Nucleus accumbens (tissue), 56 donors: ENCODE data around the gene LIPM.

Experiments
- DNase-seq, 56 donors: peaks; one replicate each; lab custom pipeline; 2025; lab: John Stamatoyannopoulos, UW

The LIPM gene

DNA sequence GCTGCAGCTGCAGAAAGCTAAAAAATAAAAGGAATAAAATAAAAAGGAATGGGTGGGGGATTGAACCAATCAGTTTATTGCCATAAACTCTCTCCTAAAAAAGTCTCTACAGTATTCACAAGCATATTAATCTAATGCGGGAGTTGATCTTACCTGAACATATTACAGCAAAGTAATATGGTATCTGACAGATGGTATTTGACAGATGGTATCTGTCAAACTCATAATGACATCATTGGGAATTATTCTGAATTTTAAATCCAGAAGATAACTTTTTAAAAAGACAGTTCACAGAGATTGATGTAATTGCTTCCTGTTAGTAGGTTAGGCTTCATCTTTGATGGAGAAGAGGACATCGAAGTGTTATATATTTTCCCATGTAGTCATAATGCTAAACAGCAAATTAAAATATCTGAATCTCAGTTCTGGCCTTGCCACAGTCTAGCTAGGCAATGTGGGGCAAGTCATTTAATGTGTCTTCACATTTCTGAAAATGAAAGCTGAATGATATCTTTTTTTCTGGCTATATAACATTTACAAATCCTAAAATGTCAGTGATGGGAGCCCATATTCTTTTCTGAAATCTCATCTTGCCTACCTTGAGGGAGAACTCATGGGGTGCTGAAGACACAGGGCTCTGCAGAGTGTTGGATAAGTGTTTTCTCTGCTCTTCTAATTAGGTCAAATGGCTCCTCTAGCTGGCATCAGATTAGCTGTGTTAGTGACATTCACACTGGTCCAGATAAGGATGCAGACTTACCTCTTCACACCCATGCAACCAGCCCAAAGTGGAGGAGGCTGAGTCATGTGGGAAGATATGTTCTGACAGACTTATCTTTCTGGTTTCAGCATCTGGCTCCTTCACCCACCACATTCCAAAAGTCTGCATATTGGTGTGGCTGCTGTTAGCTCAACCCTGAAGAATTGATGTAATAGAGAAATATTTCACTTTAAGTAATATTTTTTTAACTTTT, 2.1 kb upstream of the LIPM start:
- no peak for DNase-seq

GRCh38 chr10:88803641-88804040, 1.1 kb downstream of the LIPM start:
- no peak for DNase-seq

DNA sequence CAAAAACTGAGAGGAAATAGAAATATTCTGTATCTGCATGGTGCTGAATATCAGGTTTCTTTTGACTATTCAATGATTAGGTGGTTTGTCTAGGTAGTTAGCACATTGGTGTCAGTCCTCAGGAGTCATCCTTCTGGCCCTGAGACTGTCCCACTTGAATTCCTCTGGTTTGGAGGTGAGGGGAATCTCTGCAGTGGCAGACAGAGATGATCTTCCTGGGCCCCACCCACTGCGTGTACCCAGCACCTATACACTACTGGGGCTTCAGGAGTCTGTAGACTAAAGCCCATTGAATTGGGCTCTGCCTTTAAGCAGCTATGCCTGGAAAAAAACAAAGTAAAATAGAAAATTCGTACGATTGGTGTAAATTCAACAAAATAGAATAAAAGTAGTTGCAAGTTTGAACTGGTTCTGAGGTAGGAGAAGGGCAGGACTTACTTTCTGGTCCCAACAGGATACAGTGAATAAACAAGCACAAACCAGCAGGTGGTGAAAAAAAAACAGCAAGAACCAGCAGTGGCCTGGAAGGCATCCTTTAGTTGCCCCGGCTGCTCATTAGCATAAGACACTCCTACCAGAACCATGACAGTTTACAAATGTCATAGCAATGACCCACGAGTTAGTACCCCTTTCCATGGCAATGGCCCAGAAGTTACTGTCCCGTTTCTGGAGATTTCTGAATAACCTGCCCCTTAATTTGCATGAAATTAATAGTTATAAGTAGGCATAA, 1.7 kb downstream of the LIPM start:
- no peak for DNase-seq

DNA sequence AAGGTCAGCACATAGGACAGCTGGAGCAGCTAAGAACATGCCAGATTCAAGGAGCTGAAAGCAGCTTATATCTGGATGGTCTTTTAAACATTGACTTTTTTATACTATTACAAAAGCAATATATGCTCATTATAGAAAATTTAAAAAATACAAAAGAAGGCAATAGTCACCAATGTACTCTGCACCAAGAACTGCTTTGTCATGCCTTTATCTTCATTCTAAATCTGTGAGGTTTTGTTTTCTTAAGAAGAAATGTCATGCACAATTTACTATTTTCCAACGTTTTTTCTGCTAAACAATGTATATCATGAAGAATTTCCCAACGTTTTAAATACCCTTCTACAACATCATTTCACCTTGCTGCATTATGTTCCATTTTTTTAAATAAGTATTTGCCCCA, 2.8 kb downstream of the LIPM start:
- DNase-seq: no peak

DNA sequence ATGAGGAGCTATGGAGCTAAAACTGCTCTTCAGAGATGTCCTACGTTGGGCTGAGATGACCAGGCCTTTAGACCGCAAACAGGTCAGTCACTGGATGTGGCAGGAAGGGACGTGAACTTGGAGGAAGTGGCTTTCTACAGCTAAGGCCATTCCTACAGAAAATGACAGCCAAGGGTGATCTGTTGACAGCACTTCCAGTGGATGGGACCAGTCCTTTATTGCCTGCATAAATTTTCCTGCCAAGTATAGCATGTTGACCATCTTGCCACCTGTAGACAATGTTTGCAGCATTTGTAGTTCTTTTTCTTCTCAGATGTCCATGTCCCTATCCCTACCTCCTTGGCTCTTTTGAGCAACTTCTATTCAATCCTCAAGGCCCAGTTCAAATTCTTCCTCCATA, 3.4 kb downstream of the LIPM start:
- DNase-seq: no peak

- no peak for DNase-seq
These were observed 7.1 kb downstream of the LIPM start for GRCh38 chr10:88809621-88810020.

- peak in 5 of 56 donors; percentile 4 to 19 (median 6) for DNase-seq
These were observed 7.8 kb downstream of the LIPM start for GRCh38 chr10:88810196-88810961.

DNA sequence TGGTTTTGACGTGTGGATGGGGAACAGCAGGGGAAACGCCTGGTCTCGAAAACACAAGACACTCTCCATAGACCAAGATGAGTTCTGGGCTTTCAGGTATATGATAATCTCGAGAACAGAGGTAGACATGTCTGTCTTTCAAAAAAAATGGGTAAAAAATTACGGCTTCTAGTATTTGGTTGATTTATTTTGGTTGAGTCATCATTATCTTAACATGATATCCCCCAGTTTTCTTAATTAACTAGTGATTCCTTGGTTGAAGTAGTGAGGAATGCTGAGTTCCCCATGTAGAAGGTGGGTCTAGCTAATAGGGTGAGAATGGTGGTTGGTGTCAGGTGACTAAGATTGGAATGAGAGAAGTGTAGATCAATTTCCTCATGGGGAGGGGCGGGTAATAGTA, 10.7 kb downstream of the LIPM start:
- DNase-seq: no peak

- no peak for DNase-seq
These were observed 16.8 kb downstream of the LIPM start for GRCh38 chr10:88819290-88819689.

DNA sequence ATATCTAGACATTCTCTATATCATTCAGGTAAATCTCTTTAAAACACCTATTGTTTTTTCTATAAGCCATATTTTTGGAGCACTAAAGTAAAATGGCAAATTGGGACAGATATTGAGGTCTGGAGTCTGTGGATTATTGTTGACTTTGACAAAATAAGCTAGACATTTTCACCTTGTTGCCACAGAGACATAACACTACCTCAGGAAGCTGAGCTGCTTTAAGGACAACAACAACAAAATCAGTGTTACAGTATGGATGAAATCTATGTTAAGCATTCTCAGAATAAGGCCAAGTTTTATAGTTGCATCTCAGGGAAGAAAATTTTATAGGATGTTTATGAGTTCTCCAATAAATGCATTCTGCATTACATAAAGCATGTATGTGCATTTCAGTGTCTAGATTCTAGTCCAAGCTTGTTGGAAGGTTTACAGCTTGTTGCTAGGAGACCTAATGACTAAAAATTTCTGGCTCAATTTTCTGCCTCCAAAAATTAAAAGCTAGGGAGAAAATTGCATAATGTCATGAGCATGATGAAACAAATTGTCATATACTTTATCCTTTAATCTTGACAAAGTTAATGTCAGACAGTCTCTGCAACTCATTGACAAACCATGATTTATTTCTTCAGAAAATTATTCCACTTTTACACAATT, 18.3 kb downstream of the LIPM start:
- DNase-seq: no peak

- DNase-seq: no peak
These were observed 23.9 kb downstream of the LIPM start for GRCh38 chr10:88826388-88826787.

DNA sequence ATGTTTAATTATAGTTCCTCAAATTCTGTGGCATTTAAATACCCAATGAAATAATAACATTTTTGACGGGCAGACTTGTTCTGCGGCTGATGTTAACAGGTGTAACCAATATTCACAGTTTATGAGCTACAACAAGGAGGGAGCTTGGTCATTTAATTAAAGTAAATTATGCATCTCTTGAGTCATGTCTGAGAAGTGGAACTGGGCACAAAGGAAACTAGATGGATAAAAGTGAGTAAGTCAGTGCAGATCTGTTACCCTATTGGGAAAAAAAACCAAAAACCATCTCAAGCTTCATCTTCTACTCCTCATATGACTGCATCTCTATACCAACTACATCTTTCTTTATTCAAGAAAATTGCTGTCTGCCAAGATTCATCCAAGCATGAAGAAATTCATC, 25.1 kb downstream of the LIPM start:
- DNase-seq: no peak

DNA sequence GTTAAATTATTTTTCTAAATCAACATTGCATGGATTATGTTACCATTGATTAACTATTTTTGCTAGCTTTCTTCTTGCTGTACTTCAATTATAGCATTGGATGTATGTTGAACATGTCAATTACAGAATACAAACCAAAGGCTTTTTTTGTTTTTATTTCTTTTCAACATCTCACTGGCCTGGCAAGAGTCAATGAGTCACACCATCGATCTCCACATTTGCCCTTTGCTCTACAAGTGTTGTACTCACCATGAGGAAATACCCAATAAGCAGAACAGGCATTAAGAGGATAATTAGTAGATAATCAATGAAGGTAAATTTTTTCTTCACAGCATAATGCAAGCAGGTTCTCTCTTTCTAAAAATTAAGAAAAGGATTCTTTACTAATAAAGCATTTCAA, 25.8 kb downstream of the LIPM start:
- no peak for DNase-seq

- no peak for DNase-seq
These were observed 28.2 kb downstream of the LIPM start for GRCh38 chr10:88830643-88831268.

DNA sequence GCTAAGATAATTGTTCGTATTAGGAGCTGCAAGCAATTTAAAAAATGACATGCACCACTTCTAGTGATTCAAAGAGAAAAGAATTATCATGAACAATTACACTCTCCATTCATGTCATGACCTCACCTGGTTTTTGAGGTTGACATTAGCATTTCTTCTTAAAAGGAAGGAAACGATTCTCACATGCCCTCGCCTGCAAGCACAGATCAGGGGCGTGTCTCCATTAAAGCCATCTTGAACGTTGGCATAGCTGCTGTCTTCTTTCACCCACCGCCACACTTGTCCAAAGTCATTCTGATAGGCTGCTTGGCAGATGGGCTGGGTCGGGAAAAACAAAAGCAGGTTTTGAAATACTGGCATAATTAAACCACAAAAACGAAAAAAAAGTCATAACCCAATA, 29.2 kb downstream of the LIPM start:
- DNase-seq: no peak

- no peak for DNase-seq
These were observed 29.8 kb downstream of the LIPM start for GRCh38 chr10:88832376-88832775.

- DNase-seq: no peak
These were observed 30.6 kb downstream of the LIPM start for GRCh38 chr10:88833156-88833555.

GRCh38 chr10:88833723-88834122, 31.2 kb downstream of the LIPM start:
- no peak for DNase-seq

DNA sequence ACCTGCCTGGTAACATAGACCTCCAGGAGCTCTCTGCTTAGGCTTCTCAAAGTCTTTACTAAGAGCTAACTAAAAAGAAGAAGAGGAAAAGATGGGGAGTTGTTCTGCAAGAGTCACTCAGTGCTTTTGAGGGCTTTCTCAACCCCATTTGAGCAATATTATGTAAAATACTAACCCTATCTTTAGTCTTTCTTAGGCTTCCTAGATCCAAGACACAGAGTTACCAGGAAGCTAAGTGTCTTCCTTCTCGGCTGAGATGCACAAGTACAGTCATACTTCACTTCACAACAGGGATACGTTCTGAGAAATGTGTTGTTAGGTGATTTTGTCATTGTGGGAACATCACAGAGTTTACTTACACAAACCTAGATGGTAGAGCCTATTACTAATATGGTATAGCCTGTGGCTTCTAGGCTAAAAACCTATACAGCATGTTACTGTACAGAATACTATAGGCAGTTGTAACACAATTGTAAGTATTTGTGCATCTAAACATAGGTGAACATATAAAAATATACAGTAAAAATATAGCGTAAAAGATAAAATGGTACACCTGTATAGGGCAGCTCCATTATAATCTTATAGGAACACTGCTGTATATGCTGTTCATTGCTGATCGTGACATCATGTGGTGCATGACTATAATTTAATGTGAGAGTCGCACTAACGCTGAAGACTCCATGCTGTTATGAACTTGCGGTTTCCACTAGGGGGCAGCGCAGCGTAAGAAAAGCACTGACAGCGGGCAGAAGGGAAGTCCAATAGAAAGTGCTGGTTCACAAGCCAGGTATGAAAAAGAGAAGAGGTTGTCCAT, 32.8 kb downstream of the LIPM start:
- DNase-seq: peak in 53 of 56 donors; percentile 3 to 86 (median 48)
